Lower leg skin (tissue), 3 donors: ENCODE data around the gene LDHAL6B.

ENCODE experiments used
- CTCF ChIP-seq, 3 donors: fragments of 450-650 bp; IDR thresholded peaks; one replicate each; pipeline ENCODE4 v1.5.1; 2016; ENCODE audit warnings: antibody characterized with exemption in 3 of 3, mild to moderate bottlenecking in 3 of 3, moderate library complexity in 2 of 3
- POLR2A ChIP-seq, 2 donors: fragments of 450-650 bp; IDR thresholded peaks; one replicate each; pipeline ENCODE4 v1.6.1; 2016 to 2017; ENCODE audit warnings: antibody characterized with exemption in 2 of 2, mild to moderate bottlenecking in 1 of 2, moderate library complexity in 1 of 2

- TF ChIP-seq CTCF (IDR thresholded peaks at IDR 0.05), result no peak
- TF ChIP-seq POLR2A (IDR thresholded peaks at IDR 0.05), result no peak
Measured at GRCh38 chr15:59179717-59180116, 26.9 kb upstream of the LDHAL6B start.
